GM12878 (cell line): ENCODE data around the gene CCNB1. TPM values are rescaled to one million over a fixed set of nuclear protein-coding genes. Genes with fewer than 3 reads are reported as not detected.

Source experiments
- E4F1 ChIP-seq: fragments of 450-650 bp; IDR thresholded peaks from 2 replicates; pipeline ENCODE4 v1.6.1; 2018; ENCODE audit warnings: borderline replicate concordance, mild to moderate bottlenecking; ENCODE audit not compliant: partially characterized antibody
- EGR1 ChIP-seq, 2 experiments: IDR thresholded peaks; 1 replicate in 1 of 2; 2 replicates in 1 of 2; pipeline ENCODE4 v1.6.1; 2011 to 2012; ENCODE audit warnings: low read depth in 2 of 2, low read length in 2 of 2, borderline replicate concordance in 1 of 2, mild to moderate bottlenecking in 1 of 2, moderate library complexity in 1 of 2
- EP300 ChIP-seq, 2 experiments: fragments of 150-350 bp in 1 of 2; IDR thresholded peaks; 2 replicates each; pipeline ENCODE4 v1.6.1; 2011 to 2012; ENCODE audit warnings: low read depth in 2 of 2, low read length in 2 of 2, borderline replicate concordance in 1 of 2, improper control_type of control experiment in 1 of 2, inconsistent platforms in 1 of 2; ENCODE audit not compliant: control insufficient read depth in 1 of 2
- HSF1 ChIP-seq: fragments of 150-350 bp; IDR thresholded peaks from 2 replicates; pipeline ENCODE4 v1.6.1; 2014; ENCODE audit warnings: mild to moderate bottlenecking, low read depth, low read length
- IRF5 ChIP-seq: fragments of 450-650 bp; IDR thresholded peaks from 2 replicates; pipeline ENCODE4 v1.6.1; 2017; ENCODE audit warnings: borderline replicate concordance
- LARP7 ChIP-seq: fragments of 450-650 bp; IDR thresholded peaks from 2 replicates; pipeline ENCODE4 v1.6.1; 2017; ENCODE audit warnings: mild to moderate bottlenecking
- SIN3A ChIP-seq: IDR thresholded peaks from 2 replicates; pipeline ENCODE4 v1.6.1; 2012; ENCODE audit warnings: low read depth, low read length, improper control_type of control experiment
- SREBF1 ChIP-seq: IDR thresholded peaks from 2 replicates; pipeline ENCODE4 v1.6.1; 2012; ENCODE audit warnings: mild to moderate bottlenecking, low read length
- ZNF274 ChIP-seq: IDR thresholded peaks from one replicate; pipeline ENCODE4 v1.8.0; 2011; ENCODE audit not compliant: insufficient read length, insufficient read depth
- polyA plus RNA-seq, 11 experiments: library from polyadenylated mRNA; depleted of rRNA in 4 of 11; unstranded in 6 of 11; stranded (reverse) in 5 of 11; fragments of >200 nt; fragmentation: Nextera tagmentation in 4 of 11; fragmentation: Illumina TruSeq in 1 of 11; extraction: Ambion mirVana in 4 of 11; extraction: Trizol in 1 of 11; gene quantifications; 1 replicate in 1 of 11; 2 replicates in 10 of 11; pipeline versions ENCODE4 v1.2.1 to v1.2.3, GENCODE V29; 2011 to 2016; ENCODE audit warnings: inconsistent platforms in 2 of 11, missing spikeins in 2 of 11, low read depth in 1 of 11
- total RNA-seq, 4 experiments: library from RNA; depleted of rRNA in 3 of 4; stranded (reverse); fragments of >200 nt in 3 of 4; fragmentation: Illumina TruSeq in 1 of 4; extraction: Trizol in 1 of 4; gene quantifications; 2 replicates each; pipeline versions ENCODE4 v1.2.1 to v1.2.3, GENCODE V29; 2013 to 2021
- TF ChIP-seq, protein P1 (sequence below): fragments of 450-650 bp; IDR thresholded peaks from 2 replicates; pipeline ENCODE4 v1.6.1; 2017; ENCODE audit warnings: mild to moderate bottlenecking, moderate library complexity
- TF ChIP-seq, protein P2 (sequence below): fragments of 450-650 bp; IDR thresholded peaks from 2 replicates; pipeline ENCODE4 v1.6.1; 2016; ENCODE audit warnings: mild to moderate bottlenecking

CCNB1 gene
- total and polyA plus RNA-seq, 10 of the 15 experiments (the other 5 are each of a cell fraction or from before 2014, with no cell fraction given) = 148 to 403 (median 210) TPM

- TF ChIP-seq LARP7 (peak; percentile 22; the same call in 1 of the 2 replicates), E4F1 (peak; percentile 19), EP300 (IDR thresholded peaks at IDR 0.05; ENCODE audit: borderline replicate concordance in 1 of 2, control insufficient read depth in 1 of 2, low read depth in 2 of 2, low read length in 2 of 2) (no peak), SREBF1 (no peak), SIN3A (peak; percentile 100), IRF5 (no peak), ZNF274 (no peak), EGR1 (IDR thresholded peaks at IDR 0.05; ENCODE audit: borderline replicate concordance in 1 of 2, low read depth in 2 of 2, low read length in 2 of 2) (no peak), HSF1 (no peak)
- TF ChIP-seq, protein P1, sequence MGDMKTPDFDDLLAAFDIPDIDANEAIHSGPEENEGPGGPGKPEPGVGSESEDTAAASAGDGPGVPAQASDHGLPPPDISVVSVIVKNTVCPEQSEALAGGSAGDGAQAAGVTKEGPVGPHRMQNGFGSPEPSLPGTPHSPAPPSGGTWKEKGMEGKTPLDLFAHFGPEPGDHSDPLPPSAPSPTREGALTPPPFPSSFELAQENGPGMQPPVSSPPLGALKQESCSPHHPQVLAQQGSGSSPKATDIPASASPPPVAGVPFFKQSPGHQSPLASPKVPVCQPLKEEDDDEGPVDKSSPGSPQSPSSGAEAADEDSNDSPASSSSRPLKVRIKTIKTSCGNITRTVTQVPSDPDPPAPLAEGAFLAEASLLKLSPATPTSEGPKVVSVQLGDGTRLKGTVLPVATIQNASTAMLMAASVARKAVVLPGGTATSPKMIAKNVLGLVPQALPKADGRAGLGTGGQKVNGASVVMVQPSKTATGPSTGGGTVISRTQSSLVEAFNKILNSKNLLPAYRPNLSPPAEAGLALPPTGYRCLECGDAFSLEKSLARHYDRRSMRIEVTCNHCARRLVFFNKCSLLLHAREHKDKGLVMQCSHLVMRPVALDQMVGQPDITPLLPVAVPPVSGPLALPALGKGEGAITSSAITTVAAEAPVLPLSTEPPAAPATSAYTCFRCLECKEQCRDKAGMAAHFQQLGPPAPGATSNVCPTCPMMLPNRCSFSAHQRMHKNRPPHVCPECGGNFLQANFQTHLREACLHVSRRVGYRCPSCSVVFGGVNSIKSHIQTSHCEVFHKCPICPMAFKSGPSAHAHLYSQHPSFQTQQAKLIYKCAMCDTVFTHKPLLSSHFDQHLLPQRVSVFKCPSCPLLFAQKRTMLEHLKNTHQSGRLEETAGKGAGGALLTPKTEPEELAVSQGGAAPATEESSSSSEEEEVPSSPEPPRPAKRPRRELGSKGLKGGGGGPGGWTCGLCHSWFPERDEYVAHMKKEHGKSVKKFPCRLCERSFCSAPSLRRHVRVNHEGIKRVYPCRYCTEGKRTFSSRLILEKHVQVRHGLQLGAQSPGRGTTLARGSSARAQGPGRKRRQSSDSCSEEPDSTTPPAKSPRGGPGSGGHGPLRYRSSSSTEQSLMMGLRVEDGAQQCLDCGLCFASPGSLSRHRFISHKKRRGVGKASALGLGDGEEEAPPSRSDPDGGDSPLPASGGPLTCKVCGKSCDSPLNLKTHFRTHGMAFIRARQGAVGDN = peak; percentile 92
- TF ChIP-seq, protein P2, sequence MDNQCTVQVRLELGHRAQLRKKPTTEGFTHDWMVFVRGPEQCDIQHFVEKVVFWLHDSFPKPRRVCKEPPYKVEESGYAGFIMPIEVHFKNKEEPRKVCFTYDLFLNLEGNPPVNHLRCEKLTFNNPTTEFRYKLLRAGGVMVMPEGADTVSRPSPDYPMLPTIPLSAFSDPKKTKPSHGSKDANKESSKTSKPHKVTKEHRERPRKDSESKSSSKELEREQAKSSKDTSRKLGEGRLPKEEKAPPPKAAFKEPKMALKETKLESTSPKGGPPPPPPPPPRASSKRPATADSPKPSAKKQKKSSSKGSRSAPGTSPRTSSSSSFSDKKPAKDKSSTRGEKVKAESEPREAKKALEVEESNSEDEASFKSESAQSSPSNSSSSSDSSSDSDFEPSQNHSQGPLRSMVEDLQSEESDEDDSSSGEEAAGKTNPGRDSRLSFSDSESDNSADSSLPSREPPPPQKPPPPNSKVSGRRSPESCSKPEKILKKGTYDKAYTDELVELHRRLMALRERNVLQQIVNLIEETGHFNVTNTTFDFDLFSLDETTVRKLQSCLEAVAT = peak; percentile 73
Measured at GRCh38 chr5:69166686-69167492, at the start of gene CCNB1 (continued).
